GM23338 (cell line): ENCODE data around the gene IDI2. TPM values are rescaled to one million over a fixed set of nuclear protein-coding genes. Genes with fewer than 3 reads are reported as not detected.

ENCODE experiments used
- ATAC-seq: fragments of 200-7000 bp; cut with Tn5 transposase; 3 replicates; pipeline ENCODE4 v1.9.1; 2020
- DNase-seq: peaks from one replicate; pipeline ENCODE4 v3.0.0-alpha.2; 2015; ENCODE audit warnings: low spot score
- H2AFZ ChIP-seq: fragments of 200-600 bp; sonication (generic); 2 replicates; pipeline ENCODE4 v1.8.0; 2016; ENCODE audit warnings: antibody characterized with exemption, mild to moderate bottlenecking, moderate library complexity
- H3F3A ChIP-seq: fragments of 200-600 bp; sonication (generic); replicated peaks from 2 replicates; pipeline ENCODE4 v1.8.0; 2017; ENCODE audit warnings: antibody characterized with exemption, mixed run types, low read depth
- H3K27ac ChIP-seq: fragments of 200-600 bp; sonication (generic); 2 replicates; pipeline ENCODE4 v1.6.1; 2016; ENCODE audit warnings: low read depth
- H3K27me3 ChIP-seq: fragments of 200-600 bp; sonication (generic); 2 replicates; pipeline ENCODE4 v1.8.0; 2016; ENCODE audit warnings: mild to moderate bottlenecking, mixed run types, moderate library complexity; ENCODE audit not compliant: insufficient read depth
- H3K36me3 ChIP-seq: fragments of 200-600 bp; sonication (generic); 2 replicates; pipeline ENCODE4 v1.8.0; 2016; ENCODE audit warnings: mild to moderate bottlenecking; ENCODE audit not compliant: insufficient read depth
- H3K4me1 ChIP-seq: fragments of 200-600 bp; sonication (generic); 2 replicates; pipeline ENCODE4 v1.8.0; 2016; ENCODE audit warnings: mild to moderate bottlenecking, moderate library complexity; ENCODE audit not compliant: insufficient read depth
- H3K4me2 ChIP-seq: fragments of 200-600 bp; sonication (generic); 2 replicates; pipeline ENCODE4 v1.7.1; 2017; ENCODE audit warnings: mixed run types
- H3K4me3 ChIP-seq: fragments of 200-600 bp; sonication (generic); 2 replicates; pipeline ENCODE4 v1.6.1; 2016; ENCODE audit warnings: mixed run types
- H3K79me2 ChIP-seq: fragments of 200-600 bp; sonication (generic); replicated peaks from 2 replicates; pipeline ENCODE4 v1.8.0; 2017; ENCODE audit warnings: mild to moderate bottlenecking; ENCODE audit not compliant: insufficient read depth
- H3K9me2 ChIP-seq: fragments of 200-600 bp; sonication (generic); 2 replicates; pipeline ENCODE4 v1.8.0; 2017; ENCODE audit not compliant: insufficient read depth
- H4K20me1 ChIP-seq: fragments of 200-600 bp; sonication (generic); replicated peaks from 2 replicates; pipeline ENCODE4 v1.8.0; 2017; ENCODE audit warnings: mild to moderate bottlenecking; ENCODE audit not compliant: insufficient read depth
- H3K27ac Mint-ChIP-seq: 2 replicates; pipeline ENCODE4 v1.8.0; 2020; ENCODE audit warnings: inconsistent platforms, mild to moderate bottlenecking, moderate library complexity, mixed read lengths
- H3K27me3 Mint-ChIP-seq: 3 replicates; pipeline ENCODE4 v1.8.0; 2022; ENCODE audit warnings: low read depth, mild to moderate bottlenecking, moderate library complexity, mixed read lengths, inconsistent platforms; ENCODE audit not compliant: insufficient read depth, poor library complexity
- H3K36me3 Mint-ChIP-seq: 3 replicates; pipeline ENCODE4 v1.8.0; 2021; ENCODE audit warnings: low read depth, mild to moderate bottlenecking, inconsistent platforms, moderate library complexity, mixed read lengths
- H3K4me1 Mint-ChIP-seq: 3 replicates; pipeline ENCODE4 v1.8.0; 2020; ENCODE audit warnings: mild to moderate bottlenecking, inconsistent platforms, mixed read lengths
- H3K4me3 Mint-ChIP-seq: 3 replicates; pipeline ENCODE4 v1.8.0; 2021; ENCODE audit warnings: moderate library complexity, mild to moderate bottlenecking, inconsistent platforms, mixed read lengths
- H3K9me3 Mint-ChIP-seq: 3 replicates; pipeline ENCODE4 v1.8.0; 2020; ENCODE audit warnings: moderate library complexity, mild to moderate bottlenecking, inconsistent platforms, mixed read lengths
- CREB1 ChIP-seq: fragments of 250-450 bp; sonication (Bioruptor Pico); IDR thresholded peaks from 2 replicates; pipeline ENCODE4 v1.5.0; 2020; ENCODE audit warnings: low read depth, mild to moderate bottlenecking, moderate library complexity
- CTCF ChIP-seq, 2 experiments: fragments of 200-600 bp in 1 of 2; sonication (generic) in 1 of 2; conservative IDR thresholded peaks; 2 replicates each; pipeline versions ENCODE4 v1.5.1 to v1.6.1; 2016 to 2017; ENCODE audit warnings: antibody characterized with exemption in 2 of 2, low read depth in 2 of 2, mild to moderate bottlenecking in 2 of 2, moderate library complexity in 1 of 2
- ETS1 ChIP-seq: IDR thresholded peaks from 2 replicates; pipeline ENCODE4 v1.6.1; 2016; ENCODE audit warnings: antibody characterized with exemption
- EZH2 ChIP-seq: fragments of 200-600 bp; sonication (generic); IDR thresholded peaks from one replicate; pipeline ENCODE4 v1.8.0; 2017; ENCODE audit warnings: antibody characterized with exemption, mild to moderate bottlenecking, low read depth; ENCODE audit not compliant: unreplicated experiment
- EZH2phosphoT487 ChIP-seq: fragments of 200-600 bp; sonication (generic); IDR thresholded peaks from one replicate; pipeline ENCODE4 v1.8.1; 2018; ENCODE audit warnings: antibody characterized with exemption; ENCODE audit not compliant: unreplicated experiment
- JUNB ChIP-seq: IDR thresholded peaks from one replicate; pipeline ENCODE4 v1.6.1; 2016; ENCODE audit warnings: antibody characterized with exemption; ENCODE audit not compliant: unreplicated experiment
- NANOG ChIP-seq: IDR thresholded peaks from 2 replicates; pipeline ENCODE4 v1.6.1; 2016; ENCODE audit warnings: antibody characterized with exemption, borderline replicate concordance
- POLR2AphosphoS5 ChIP-seq: IDR thresholded peaks from 2 replicates; pipeline ENCODE4 v1.6.1; 2016; ENCODE audit warnings: antibody characterized with exemption, low read depth
- STAT1 ChIP-seq: IDR thresholded peaks from one replicate; pipeline ENCODE4 v1.6.1; 2016; ENCODE audit warnings: antibody characterized with exemption; ENCODE audit not compliant: unreplicated experiment
- ZNF114 ChIP-seq: fragments of 250-450 bp; sonication (Bioruptor Pico); IDR thresholded peaks from 2 replicates; pipeline ENCODE4 v1.5.0; 2020; ENCODE audit warnings: mild to moderate bottlenecking, moderate library complexity
- ZNF331 ChIP-seq: fragments of 250-450 bp; sonication (Bioruptor Pico); IDR thresholded peaks from 2 replicates; pipeline ENCODE4 v1.5.0; 2020; ENCODE audit warnings: low read depth, mild to moderate bottlenecking, moderate library complexity
- polyA plus RNA-seq: library from polyadenylated mRNA; unstranded; fragments of >200 nt; fragmentation: Nextera tagmentation; extraction: Ambion mirVana; gene quantifications from 2 replicates; pipeline ENCODE4 v1.2.1, GENCODE V29; 2016
- total RNA-seq: library from RNA; depleted of rRNA; stranded (reverse); fragments of >200 nt; shearing (Covaris generic); gene quantifications from 2 replicates; pipeline ENCODE4 v1.2.3, GENCODE V29; 2014
- TF ChIP-seq, protein P1 (sequence below): IDR thresholded peaks from one replicate; pipeline ENCODE4 v1.6.1; 2018; ENCODE audit warnings: antibody characterized with exemption; ENCODE audit not compliant: unreplicated experiment

IDI2 gene
- total and polyA plus RNA-seq, 2 experiments from 2014 or later = not detected

- no peaks in the 10 kb centered on the region; the same call in 1 of the 3 replicates for H3K9me3 Mint-ChIP-seq
- no peak overlapping the region for H3K4me3 ChIP-seq
- no peak overlapping the region for H3K27ac ChIP-seq
- peaks cover 28% of the 10 kb centered on the region; the same call in 1 of the 2 replicates for H3F3A ChIP-seq
- peaks cover 9% of the 10 kb centered on the region for H3K4me1 ChIP-seq
- H3K27me3 Mint-ChIP-seq = peaks cover 18% of the 10 kb centered on the region
- peaks cover 78% of the 10 kb centered on the region for H4K20me1 ChIP-seq
- no peak for ATAC-seq
- TF ChIP-seq NANOG = no peak
- TF ChIP-seq ZNF114 = no peak
- TF ChIP-seq ZNF331 (CRISPR knock-in tag) = no peak
- TF ChIP-seq CREB1 (CRISPR knock-in tag) = no peak
- no peak for TF ChIP-seq EZH2phosphoT487
- H3K27me3 ChIP-seq = no peaks in the 10 kb centered on the region
- H3K27ac Mint-ChIP-seq = no peak overlapping the region
- no peak overlapping the region for H3K4me2 ChIP-seq
- no peak overlapping the region for H3K4me3 Mint-ChIP-seq
- no peak for DNase-seq
- peaks cover 54% of the 10 kb centered on the region for H3K36me3 ChIP-seq
- no peaks in the 10 kb centered on the region for H3K9me2 ChIP-seq
- peaks cover 89% of the 10 kb centered on the region for H3K79me2 ChIP-seq
- H3K4me1 Mint-ChIP-seq = peaks cover 12% of the 10 kb centered on the region
- H2AFZ ChIP-seq = no peak overlapping the region
- H3K36me3 Mint-ChIP-seq = peaks cover 81% of the 10 kb centered on the region
Measured at GRCh38 chr10:992467-992866, 33.2 kb downstream of the IDI2 start.

- H4K20me1 ChIP-seq = peaks cover 66% of the 10 kb centered on the region
- no peak for ATAC-seq
- no peak overlapping the region for H3K27ac Mint-ChIP-seq
Measured at GRCh38 chr10:990808-991207, 34.9 kb downstream of the IDI2 start.

More at GRCh38 chr10:990808-991207, 34.9 kb downstream of the IDI2 start:
- Histone ChIP-seq H2AFZ (no peak overlapping the region), H3K36me3 (peaks cover 37% of the 10 kb centered on the region), H3K79me2 (peaks cover 76% of the 10 kb centered on the region), H3F3A (peaks cover 22% of the 10 kb centered on the region; the same call in 1 of the 2 replicates), H3K4me3 (no peak overlapping the region), H3K9me2 (no peaks in the 10 kb centered on the region), H3K4me1 (peaks cover 21% of the 10 kb centered on the region), H3K27ac (no peak overlapping the region), H3K27me3 (no peaks in the 10 kb centered on the region), H3K4me2 (no peak overlapping the region)
- H3K27me3 Mint-ChIP-seq = peaks cover 21% of the 10 kb centered on the region
- TF ChIP-seq, protein P1, sequence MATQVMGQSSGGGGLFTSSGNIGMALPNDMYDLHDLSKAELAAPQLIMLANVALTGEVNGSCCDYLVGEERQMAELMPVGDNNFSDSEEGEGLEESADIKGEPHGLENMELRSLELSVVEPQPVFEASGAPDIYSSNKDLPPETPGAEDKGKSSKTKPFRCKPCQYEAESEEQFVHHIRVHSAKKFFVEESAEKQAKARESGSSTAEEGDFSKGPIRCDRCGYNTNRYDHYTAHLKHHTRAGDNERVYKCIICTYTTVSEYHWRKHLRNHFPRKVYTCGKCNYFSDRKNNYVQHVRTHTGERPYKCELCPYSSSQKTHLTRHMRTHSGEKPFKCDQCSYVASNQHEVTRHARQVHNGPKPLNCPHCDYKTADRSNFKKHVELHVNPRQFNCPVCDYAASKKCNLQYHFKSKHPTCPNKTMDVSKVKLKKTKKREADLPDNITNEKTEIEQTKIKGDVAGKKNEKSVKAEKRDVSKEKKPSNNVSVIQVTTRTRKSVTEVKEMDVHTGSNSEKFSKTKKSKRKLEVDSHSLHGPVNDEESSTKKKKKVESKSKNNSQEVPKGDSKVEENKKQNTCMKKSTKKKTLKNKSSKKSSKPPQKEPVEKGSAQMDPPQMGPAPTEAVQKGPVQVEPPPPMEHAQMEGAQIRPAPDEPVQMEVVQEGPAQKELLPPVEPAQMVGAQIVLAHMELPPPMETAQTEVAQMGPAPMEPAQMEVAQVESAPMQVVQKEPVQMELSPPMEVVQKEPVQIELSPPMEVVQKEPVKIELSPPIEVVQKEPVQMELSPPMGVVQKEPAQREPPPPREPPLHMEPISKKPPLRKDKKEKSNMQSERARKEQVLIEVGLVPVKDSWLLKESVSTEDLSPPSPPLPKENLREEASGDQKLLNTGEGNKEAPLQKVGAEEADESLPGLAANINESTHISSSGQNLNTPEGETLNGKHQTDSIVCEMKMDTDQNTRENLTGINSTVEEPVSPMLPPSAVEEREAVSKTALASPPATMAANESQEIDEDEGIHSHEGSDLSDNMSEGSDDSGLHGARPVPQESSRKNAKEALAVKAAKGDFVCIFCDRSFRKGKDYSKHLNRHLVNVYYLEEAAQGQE = no peak
- TF ChIP-seq STAT1 = no peak
- TF ChIP-seq ZNF114 = no peak
- TF ChIP-seq JUNB = no peak
- TF ChIP-seq POLR2AphosphoS5 = no peak
- TF ChIP-seq CREB1 (CRISPR knock-in tag) = no peak
- no peak for TF ChIP-seq EZH2
- no peak for TF ChIP-seq ETS1
- TF ChIP-seq CTCF (conservative IDR thresholded peaks at IDR 0.05; ENCODE audit: low read depth in 2 of 2) = no peak
- no peak for TF ChIP-seq ZNF331 (CRISPR knock-in tag)
- H3K4me3 Mint-ChIP-seq = peak overlapping the region; percentile 42; the same call in 2 of the 3 replicates
- peaks cover 65% of the 10 kb centered on the region for H3K36me3 Mint-ChIP-seq
- H3K4me1 Mint-ChIP-seq = peaks cover 17% of the 10 kb centered on the region
- no peaks in the 10 kb centered on the region; the same call in 1 of the 3 replicates for H3K9me3 Mint-ChIP-seq
- DNase-seq = no peak
